ENCODE measurements around the gene OR5H14. TPM values are rescaled to one million over a fixed set of nuclear protein-coding genes. Genes with fewer than 3 reads are reported as not detected.
"Not testable (repeated sequence)": the region's sequence is repeated elsewhere in the genome, so short reads cannot be mapped to it uniquely, and the experiment has no call there.

OR5H14 gene
- not detected in 2 replicates for total RNA-seq (2014; rRNA removed; shearing (Covaris generic))

- DNase-seq (ENCODE audit: low spot score), result no peak
Observed at GRCh38 chr3:98147179-98147578, at the start of gene OR5H14. TSS of gene OR5H14 (plus strand) at chr3:98147479. CDS start at chr3:98149386, 1,907 bp downstream.

GRCh38 chr3:98099848-98100247 lies 47.4 kb upstream of the OR5H14 start:
- no peak for DNase-seq (ENCODE audit: low spot score)

DNA sequence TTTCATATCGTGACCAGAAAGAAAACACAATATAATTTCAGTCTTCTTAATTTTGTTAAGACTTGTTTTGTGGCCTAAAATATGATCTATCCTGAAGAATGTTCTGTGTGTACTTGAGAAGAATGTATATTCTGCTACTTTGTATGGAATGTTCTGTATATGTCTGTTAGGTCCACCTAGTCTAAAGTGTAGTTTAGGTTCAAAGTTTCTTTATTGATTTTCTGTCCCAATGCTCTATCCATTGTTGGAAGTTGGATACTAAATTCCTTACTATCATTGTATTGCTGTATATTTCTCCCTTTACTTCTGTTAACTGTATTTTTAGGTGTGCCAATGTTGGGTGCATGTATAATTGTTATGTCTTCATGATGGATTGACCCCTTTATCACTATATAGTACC lies 39.1 kb upstream of the OR5H14 start:
- DNase-seq (ENCODE audit: low spot score), result no peak

DNA sequence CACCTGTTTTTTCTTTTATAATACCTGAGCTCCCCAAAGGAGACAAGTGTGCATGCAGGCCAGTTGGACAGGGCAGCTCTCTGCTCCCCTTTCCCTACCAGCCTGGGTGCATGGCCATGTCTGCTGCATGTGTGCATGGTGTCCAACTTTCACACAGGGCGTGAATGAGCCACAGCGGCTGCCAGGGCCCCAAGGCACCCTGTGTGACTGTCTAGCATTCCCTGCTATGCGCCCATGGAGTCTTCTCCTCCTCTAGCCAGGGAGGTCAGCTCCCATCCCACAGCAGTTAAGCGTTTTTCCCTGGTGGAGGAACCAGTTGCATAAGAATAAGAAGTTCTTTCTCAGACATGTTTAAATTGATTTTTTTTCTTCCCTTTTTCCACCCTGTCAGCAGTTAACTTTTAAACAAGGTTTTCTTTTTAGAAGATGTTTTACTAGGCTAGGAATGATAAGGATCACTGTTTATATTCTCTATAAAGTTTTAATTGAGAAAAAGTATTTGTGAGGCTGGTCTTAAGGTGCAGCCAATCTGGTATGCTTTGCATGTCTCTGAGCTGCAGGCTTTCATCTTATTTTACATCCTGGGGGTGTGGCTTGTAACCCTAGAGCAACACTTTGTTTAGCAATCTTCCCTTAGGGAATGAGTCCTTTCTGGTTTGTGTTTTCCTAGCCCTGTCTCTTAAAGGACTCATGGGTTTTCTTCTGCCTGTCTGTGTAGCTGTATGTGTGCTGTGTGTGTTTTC lies 37.3 kb upstream of the OR5H14 start:
- DNase-seq (ENCODE audit: low spot score), result no peak

- DNase-seq (ENCODE audit: low spot score), result no peak
Observed at GRCh38 chr3:98110550-98110908, 36.8 kb upstream of the OR5H14 start.

- DNase-seq (ENCODE audit: low spot score), result no peak
Observed at GRCh38 chr3:98114264-98114663, 33.0 kb upstream of the OR5H14 start.

DNA sequence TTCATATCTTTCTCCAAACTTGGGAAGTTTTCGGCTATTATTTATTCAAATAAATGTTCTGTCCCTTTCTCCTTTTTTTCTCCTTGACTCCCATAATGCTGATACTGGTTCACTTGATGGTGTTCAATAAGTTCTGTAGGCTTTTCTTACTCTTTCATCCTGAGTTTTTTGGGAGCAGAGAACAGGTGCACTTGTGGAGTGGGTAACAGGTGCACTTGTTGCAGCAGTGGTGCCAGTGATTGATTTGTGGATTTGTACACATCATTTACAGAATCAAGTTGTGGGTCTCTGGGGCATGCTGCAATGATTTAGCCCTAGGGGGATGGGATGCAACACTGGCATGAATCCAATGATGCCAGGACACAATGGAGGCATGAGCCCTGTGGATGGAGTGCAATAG lies 31.6 kb upstream of the OR5H14 start:
- no peak for DNase-seq (ENCODE audit: low spot score)

GRCh38 chr3:98130421-98130820 lies 16.9 kb upstream of the OR5H14 start, which contains the start of gene OR5H1:
TSS of gene OR5H1 (plus strand) at chr3:98130721. CDS start at chr3:98132698, 1,977 bp downstream.
- no peak for DNase-seq (ENCODE audit: low spot score)

DNA sequence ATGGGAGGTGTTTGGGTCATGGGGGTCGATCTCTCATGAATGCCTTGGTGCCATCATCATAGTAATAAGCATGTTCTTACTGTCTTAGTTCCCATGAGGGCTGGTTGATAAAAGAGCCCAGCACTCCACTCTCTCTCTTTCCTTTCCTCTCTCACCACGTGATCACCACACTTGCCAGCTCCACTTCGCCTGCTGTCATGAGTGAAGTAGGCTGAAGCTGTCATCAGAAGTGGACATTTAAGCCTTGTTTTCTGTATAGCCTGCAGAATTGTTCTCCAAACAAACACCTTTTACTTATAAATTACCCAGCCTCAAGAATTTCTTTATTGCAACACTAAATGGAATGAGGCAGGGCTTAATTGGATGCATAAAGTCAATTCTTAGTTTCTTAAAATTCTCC lies 10.6 kb upstream of the OR5H14 start:
- no peak for DNase-seq (ENCODE audit: low spot score)

DNA sequence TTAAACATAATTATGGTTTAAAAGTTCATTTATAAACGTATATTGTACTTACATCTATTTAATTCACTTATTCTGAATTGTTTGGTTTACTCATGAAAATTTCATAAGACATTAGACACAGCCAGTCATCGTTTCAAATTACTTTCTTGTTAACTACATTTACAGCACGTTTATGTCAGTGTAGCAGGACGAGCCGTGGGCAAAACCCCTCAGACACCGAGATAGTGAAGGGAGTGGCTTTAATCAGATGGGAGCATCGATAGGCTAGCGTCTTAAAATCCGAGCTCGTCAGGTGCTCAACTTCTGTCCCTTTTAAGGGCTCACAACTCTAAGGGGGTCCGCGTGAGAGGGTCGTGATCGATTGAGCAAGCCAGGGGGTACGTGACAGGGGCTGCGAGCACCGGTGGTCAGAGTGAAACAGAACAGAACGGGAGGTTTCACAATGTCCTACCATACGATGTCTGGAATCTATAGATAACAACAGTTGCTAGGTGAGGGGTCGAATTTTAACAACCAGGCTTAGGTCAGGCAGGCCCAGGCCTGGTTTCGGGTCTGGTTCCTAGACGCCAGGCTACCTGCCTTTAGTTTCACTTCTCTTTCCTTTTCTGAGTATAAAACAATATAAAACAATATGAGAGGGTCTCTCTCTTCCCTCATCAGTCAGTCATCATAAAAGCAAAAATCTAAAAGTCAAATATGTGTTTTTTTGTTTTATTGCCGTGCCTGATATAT lies 9.3 kb upstream of the OR5H14 start:
- DNase-seq (ENCODE audit: low spot score), result not testable (repeated sequence)

- no peak for DNase-seq (ENCODE audit: low spot score)
Observed at GRCh38 chr3:98140531-98140930, 6.7 kb upstream of the OR5H14 start.

GRCh38 chr3:98148751-98149150 lies 1.5 kb downstream of the OR5H14 start:
- DNase-seq (ENCODE audit: low spot score), result no peak

DNA sequence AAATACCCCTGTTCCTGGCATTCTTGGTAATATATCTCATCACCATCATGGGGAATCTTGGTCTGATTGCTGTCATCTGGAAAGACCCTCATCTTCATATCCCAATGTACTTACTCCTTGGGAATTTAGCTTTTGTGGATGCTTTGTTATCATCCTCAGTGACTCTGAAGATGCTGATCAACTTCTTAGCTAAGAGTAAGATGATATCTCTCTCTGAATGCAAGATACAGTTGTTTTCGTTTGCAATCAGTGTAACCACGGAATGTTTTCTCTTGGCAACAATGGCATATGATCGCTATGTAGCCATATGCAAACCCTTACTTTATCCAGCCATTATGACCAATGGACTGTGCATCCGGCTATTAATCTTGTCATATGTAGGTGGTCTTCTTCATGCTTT lies 2.2 kb downstream of the OR5H14 start:
- not testable (repeated sequence) for DNase-seq (ENCODE audit: low spot score)

- no peak for DNase-seq (ENCODE audit: low spot score)
Observed at GRCh38 chr3:98151241-98151640, 4.0 kb downstream of the OR5H14 start.

DNA sequence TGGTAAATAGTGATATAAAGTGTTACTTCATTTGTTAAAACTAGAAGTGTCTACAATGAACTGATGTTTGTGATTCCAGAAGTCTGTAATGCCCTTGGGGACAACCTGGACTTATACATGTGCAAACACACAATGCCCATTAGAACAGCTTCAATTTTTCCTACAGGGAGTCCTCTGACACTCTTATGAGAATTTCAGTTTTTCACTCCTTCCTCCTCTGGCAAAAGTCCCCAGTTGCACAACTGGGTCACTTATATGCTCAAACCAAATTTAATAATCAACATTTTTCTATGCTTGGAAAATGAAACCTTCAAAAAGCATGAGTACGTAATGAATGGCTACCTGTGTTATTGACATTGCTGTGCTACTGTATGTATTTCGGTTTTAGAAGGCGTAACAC lies 19.1 kb downstream of the OR5H14 start, which contains the start of gene OR5H15:
TSS of gene OR5H15 (plus strand) at position 301 of the 400 bp plus-strand sequence. CDS start 2,004 bp downstream, outside the sequence.
- no peak for DNase-seq (ENCODE audit: low spot score)

- no peak for DNase-seq (ENCODE audit: low spot score)
Observed at GRCh38 chr3:98171071-98171470, 23.8 kb downstream of the OR5H14 start.

GRCh38 chr3:98172621-98173020 lies 25.3 kb downstream of the OR5H14 start:
- peak; percentile 10 for DNase-seq (ENCODE audit: low spot score)

DNA sequence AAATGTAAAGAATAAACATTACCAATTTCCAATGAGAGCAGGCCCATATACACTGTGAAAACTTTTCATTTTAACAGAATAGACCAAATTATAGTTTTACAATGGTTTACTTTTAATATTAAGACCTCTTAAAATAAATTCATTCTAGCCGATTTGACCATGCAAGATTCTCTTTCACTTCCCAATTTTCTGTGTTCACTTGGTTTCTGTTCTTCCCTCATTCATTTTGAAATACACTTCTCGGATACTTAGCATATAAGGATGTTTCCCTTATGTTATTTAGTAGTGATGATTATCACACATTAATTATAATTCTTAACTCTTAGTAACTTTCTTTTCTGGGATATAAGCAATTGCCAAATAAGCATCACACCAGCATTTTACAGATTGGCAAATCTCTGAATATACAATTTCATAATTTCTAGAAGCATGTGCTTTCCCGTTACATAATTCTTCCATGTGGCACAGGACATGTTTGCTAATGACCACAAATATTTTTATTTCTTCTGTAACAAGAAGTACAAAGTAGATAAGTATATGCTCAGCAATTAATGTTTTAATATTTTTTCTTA lies 33.1 kb downstream of the OR5H14 start:
- DNase-seq (ENCODE audit: low spot score), result no peak

- DNase-seq (ENCODE audit: low spot score), result no peak
Observed at GRCh38 chr3:98182196-98182595, 34.9 kb downstream of the OR5H14 start.

GRCh38 chr3:98185180-98185579 lies 37.9 kb downstream of the OR5H14 start:
- DNase-seq (ENCODE audit: low spot score), result no peak

- peak; percentile 6 for DNase-seq (ENCODE audit: low spot score)
Observed at GRCh38 chr3:98188545-98188944, 41.3 kb downstream of the OR5H14 start.

- not testable (repeated sequence) for DNase-seq (ENCODE audit: low spot score)
Observed at GRCh38 chr3:98190911-98191310, 43.6 kb downstream of the OR5H14 start.

DNA sequence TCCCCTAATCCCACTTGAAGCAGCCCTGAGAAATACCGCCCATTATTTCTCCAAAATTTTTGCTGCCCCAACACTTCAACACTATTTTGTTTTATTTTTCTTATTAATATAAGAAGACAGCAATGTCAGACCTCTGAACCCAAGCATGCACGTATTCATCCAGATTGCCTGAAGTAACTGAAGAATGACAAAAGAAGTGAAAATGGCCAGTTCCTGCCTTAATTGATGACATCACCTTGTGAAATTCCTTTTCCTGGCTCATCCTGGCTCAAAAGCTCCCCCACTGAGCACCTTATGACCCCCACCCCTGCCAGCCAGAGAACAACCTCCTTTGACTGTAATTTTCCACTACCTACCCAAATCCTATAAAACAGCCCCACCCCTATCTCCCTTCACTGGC lies 49.0 kb downstream of the OR5H14 start:
- DNase-seq (ENCODE audit: low spot score), result not testable (repeated sequence)
